Measurements from ENCODE around the gene CD2AP.
"Not testable (repeated sequence)": the region's sequence is repeated elsewhere in the genome, so short reads cannot be mapped to it uniquely, and the experiment has no call there.

CD2AP gene

GRCh38 chr6:47646689-47647088 is 169.1 kb downstream of the CD2AP start:
- H3K79me2 ChIP-seq (ENCODE audit: insufficient read depth, low read depth): no peaks in the 10 kb centered on the region
- no peak overlapping the region for H3K4me3 ChIP-seq (IDR thresholded peaks at IDR 0.05; ENCODE audit: insufficient read depth, low read depth, low read length)
- H2AFZ ChIP-seq (ENCODE audit: low read depth): no peak overlapping the region
- H3K4me1 ChIP-seq (ENCODE audit: low read depth, poor library complexity, severe bottlenecking): no peaks in the 10 kb centered on the region
- TF ChIP-seq CTCF (conservative IDR thresholded peaks at IDR 0.05; ENCODE audit: low read depth, low read length): no peak
- H3K36me3 ChIP-seq (ENCODE audit: insufficient read depth): no peaks in the 10 kb centered on the region
- no peaks in the 10 kb centered on the region for H3K27me3 ChIP-seq (ENCODE audit: insufficient read depth, low read depth)
- no peak overlapping the region for H3K9ac ChIP-seq
- no peaks in the 10 kb centered on the region for H4K20me1 ChIP-seq (ENCODE audit: insufficient read depth)
- H3K27ac ChIP-seq: no peak overlapping the region
- H3K4me2 ChIP-seq: no peak overlapping the region

DNA sequence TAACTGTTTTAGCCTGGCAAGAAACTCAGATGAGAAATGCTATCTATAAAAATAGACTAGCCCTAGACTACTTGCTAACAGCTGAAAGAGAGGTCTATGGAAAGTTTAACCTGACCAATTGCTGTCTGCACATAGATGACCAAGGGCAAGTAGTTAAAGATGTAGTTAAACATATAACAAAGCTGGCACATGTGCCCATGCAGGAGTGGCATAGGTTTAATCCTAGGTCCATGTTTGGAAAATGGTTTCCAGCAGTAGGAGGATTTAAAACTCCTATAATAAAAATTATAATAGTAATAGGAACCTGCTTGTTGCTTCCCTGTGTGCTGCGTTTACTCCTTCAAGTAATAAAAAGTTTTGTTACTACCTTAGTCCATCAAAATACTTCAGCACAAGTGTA is 169.6 kb downstream of the CD2AP start:
- Histone ChIP-seq H4K20me1 (ENCODE audit: insufficient read depth) (no peaks in the 10 kb centered on the region), H3K27me3 (ENCODE audit: insufficient read depth, low read depth) (no peaks in the 10 kb centered on the region), H3K4me3 (IDR thresholded peaks at IDR 0.05; ENCODE audit: insufficient read depth, low read depth, low read length) (no peak overlapping the region), H2AFZ (ENCODE audit: low read depth) (no peak overlapping the region), H3K4me2 (no peak overlapping the region), H3K9ac (no peak overlapping the region), H3K79me2 (ENCODE audit: insufficient read depth, low read depth) (no peaks in the 10 kb centered on the region), H3K27ac (no peak overlapping the region), H3K4me1 (ENCODE audit: low read depth, poor library complexity, severe bottlenecking) (no peaks in the 10 kb centered on the region), H3K36me3 (ENCODE audit: insufficient read depth) (no peaks in the 10 kb centered on the region)
- TF ChIP-seq CTCF (conservative IDR thresholded peaks at IDR 0.05; ENCODE audit: low read depth, low read length): no peak

DNA sequence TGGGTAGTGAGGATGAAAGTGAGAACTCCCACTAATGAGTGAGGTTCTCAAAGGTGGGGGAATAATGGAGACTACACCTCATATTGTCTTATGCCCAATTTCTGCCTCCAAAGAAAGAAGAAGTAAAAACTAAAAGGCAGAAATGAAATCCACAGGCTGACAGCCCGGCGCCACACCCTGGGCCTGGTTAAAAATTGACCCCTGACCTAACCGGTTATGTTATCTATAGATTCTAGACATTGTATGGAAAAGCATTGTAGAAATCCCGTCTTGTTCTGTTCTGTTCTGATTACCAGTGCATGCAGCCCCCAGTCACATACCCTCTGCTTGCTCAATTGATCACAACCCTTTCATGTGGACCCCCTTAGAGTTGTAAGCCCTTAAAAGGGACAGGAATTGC is 170.0 kb downstream of the CD2AP start:
- not testable (repeated sequence) for H4K20me1 ChIP-seq (ENCODE audit: insufficient read depth); H3K4me1 ChIP-seq (ENCODE audit: low read depth, poor library complexity, severe bottlenecking); H3K27ac ChIP-seq; H3K79me2 ChIP-seq (ENCODE audit: insufficient read depth, low read depth); H3K27me3 ChIP-seq (ENCODE audit: insufficient read depth, low read depth); H2AFZ ChIP-seq (ENCODE audit: low read depth); H3K36me3 ChIP-seq (ENCODE audit: insufficient read depth); H3K4me3 ChIP-seq (IDR thresholded peaks at IDR 0.05; ENCODE audit: insufficient read depth, low read depth, low read length); H3K9ac ChIP-seq; H3K4me2 ChIP-seq

- Histone ChIP-seq H3K36me3 (ENCODE audit: insufficient read depth) (no peaks in the 10 kb centered on the region), H4K20me1 (ENCODE audit: insufficient read depth) (no peaks in the 10 kb centered on the region), H3K4me3 (IDR thresholded peaks at IDR 0.05; ENCODE audit: insufficient read depth, low read depth, low read length) (no peak overlapping the region), H3K79me2 (ENCODE audit: insufficient read depth, low read depth) (no peaks in the 10 kb centered on the region), H3K27me3 (ENCODE audit: insufficient read depth, low read depth) (no peaks in the 10 kb centered on the region), H3K4me1 (ENCODE audit: low read depth, poor library complexity, severe bottlenecking) (no peaks in the 10 kb centered on the region), H2AFZ (ENCODE audit: low read depth) (no peak overlapping the region), H3K9ac (no peak overlapping the region), H3K27ac (no peak overlapping the region), H3K4me2 (no peak overlapping the region)
- no peak for TF ChIP-seq CTCF (conservative IDR thresholded peaks at IDR 0.05; ENCODE audit: low read depth, low read length)
Observed at GRCh38 chr6:47648031-47648430, 170.4 kb downstream of the CD2AP start.

DNA sequence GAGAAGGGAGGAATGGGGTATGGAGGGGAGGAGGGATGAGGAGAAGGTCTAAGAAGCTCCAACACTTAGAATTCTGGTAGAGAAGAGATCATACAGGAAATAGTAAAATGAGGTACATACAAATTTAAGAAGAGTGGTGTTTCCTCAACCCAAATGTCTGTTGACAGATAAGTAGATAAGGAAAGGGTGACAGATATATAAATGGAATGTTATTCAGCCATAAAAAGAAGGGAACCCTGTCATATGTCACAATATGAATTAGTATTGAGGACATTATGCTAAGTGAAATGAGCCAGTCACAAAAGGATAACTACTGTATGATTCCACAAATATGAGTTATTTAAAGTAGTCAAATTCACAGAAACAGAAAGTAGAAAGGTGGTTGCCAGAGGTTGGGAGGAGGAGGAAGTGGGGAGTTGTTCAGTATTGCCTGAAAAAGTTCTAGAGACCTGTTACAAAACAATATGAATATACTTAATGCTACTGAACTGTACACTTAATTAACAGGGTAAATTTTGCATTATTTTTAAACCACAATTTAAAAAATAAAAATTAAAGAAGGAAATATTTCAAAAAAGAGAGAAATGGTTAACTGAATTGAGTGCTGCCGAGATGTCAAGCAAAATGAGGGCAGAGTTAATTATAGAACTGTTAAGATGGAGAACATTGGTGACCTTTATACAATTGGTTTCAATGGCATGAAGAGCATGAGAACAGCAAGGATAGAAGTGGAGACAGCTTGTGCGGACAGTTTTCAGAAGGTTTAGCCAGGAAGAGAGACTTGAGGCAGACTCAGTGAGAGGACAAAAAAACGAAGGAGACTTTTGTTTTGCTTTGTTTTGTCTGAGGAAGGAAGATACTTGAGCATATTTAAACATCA is 173.2 kb downstream of the CD2AP start:
- Histone ChIP-seq H3K36me3 (ENCODE audit: insufficient read depth) (no peaks in the 10 kb centered on the region), H3K79me2 (ENCODE audit: insufficient read depth, low read depth) (no peaks in the 10 kb centered on the region), H3K9ac (no peak overlapping the region), H3K27ac (no peak overlapping the region), H3K27me3 (ENCODE audit: insufficient read depth, low read depth) (no peaks in the 10 kb centered on the region), H2AFZ (ENCODE audit: low read depth) (no peak overlapping the region), H3K4me3 (IDR thresholded peaks at IDR 0.05; ENCODE audit: insufficient read depth, low read depth, low read length) (no peak overlapping the region), H3K4me2 (no peak overlapping the region), H3K4me1 (ENCODE audit: low read depth, poor library complexity, severe bottlenecking) (no peaks in the 10 kb centered on the region), H4K20me1 (ENCODE audit: insufficient read depth) (no peaks in the 10 kb centered on the region)
- TF ChIP-seq CTCF (conservative IDR thresholded peaks at IDR 0.05; ENCODE audit: low read depth, low read length): no peak
